HG03565 (cell line): ENCODE results near the gene PCDHGB6.
"Not testable (repeated sequence)": the region's sequence is repeated elsewhere in the genome, so short reads cannot be mapped to it uniquely, and the experiment has no call there.

Experiments
- ATAC-seq: cut with Tn5 transposase; IDR thresholded peaks from one replicate; pipeline ENCODE4 v1.9.1; 2021; ENCODE audit warnings: mild to moderate bottlenecking, moderate library complexity; ENCODE audit not compliant: unreplicated experiment

The PCDHGB6 gene

GRCh38 chr5:141407790-141408505, at the start of gene PCDHGB6:
TSS of gene PCDHGB6 (plus strand) at chr5:141408021. CDS start at chr5:141408203, 182 bp downstream.
- not testable (repeated sequence) for ATAC-seq

GRCh38 chr5:141359790-141360426, 47.9 kb upstream of the PCDHGB6 start, which contains the start of gene PCDHGB2:
TSS of gene PCDHGB2 (plus strand) at chr5:141359994. CDS start at chr5:141360136, 142 bp downstream.
- peak; percentile 78 for ATAC-seq

GRCh38 chr5:141360685-141361084, 47.1 kb upstream of the PCDHGB6 start:
- ATAC-seq, result no peak

- no peak for ATAC-seq
These were observed 45.1 kb upstream of the PCDHGB6 start for GRCh38 chr5:141362719-141363118.

- no peak for ATAC-seq
These were observed 43.7 kb upstream of the PCDHGB6 start, which contains the start of gene PCDHGA5 for GRCh38 chr5:141363952-141364660. TSS of gene PCDHGA5 (plus strand) at chr5:141364162. CDS start at chr5:141364331, 169 bp downstream.

GRCh38 chr5:141366016-141366896, 41.6 kb upstream of the PCDHGB6 start:
- no peak for ATAC-seq

- peak; percentile 98 for ATAC-seq
These were observed 37.6 kb upstream of the PCDHGB6 start, which contains the start of gene PCDHGB3 for GRCh38 chr5:141369994-141370848. TSS of gene PCDHGB3 (plus strand) at chr5:141370242. CDS start at chr5:141370395, 153 bp downstream.

- ATAC-seq, result no peak
These were observed 36.0 kb upstream of the PCDHGB6 start for GRCh38 chr5:141371572-141372475.

GRCh38 chr5:141373673-141374317, 34.0 kb upstream of the PCDHGB6 start, which contains the start of gene PCDHGA6:
TSS of gene PCDHGA6 (plus strand) at chr5:141373891. CDS start at chr5:141374084, 193 bp downstream.
- no peak for ATAC-seq

- ATAC-seq, result no peak
These were observed 33.2 kb upstream of the PCDHGB6 start for GRCh38 chr5:141374627-141375026.

GRCh38 chr5:141375444-141376155, 32.2 kb upstream of the PCDHGB6 start:
- ATAC-seq, result not testable (repeated sequence)

GRCh38 chr5:141382469-141383294, 25.1 kb upstream of the PCDHGB6 start, which contains the start of gene PCDHGA7:
TSS of gene PCDHGA7 (plus strand) at chr5:141382742. CDS start at chr5:141382900, 158 bp downstream.
- no peak for ATAC-seq

GRCh38 chr5:141383345-141383744, 24.5 kb upstream of the PCDHGB6 start:
- ATAC-seq, result no peak

- no peak for ATAC-seq
These were observed 23.2 kb upstream of the PCDHGB6 start for GRCh38 chr5:141384471-141385267.

- not testable (repeated sequence) for ATAC-seq
These were observed 20.1 kb upstream of the PCDHGB6 start, which contains the start of gene PCDHGB4 for GRCh38 chr5:141387557-141388311. TSS of gene PCDHGB4 (plus strand) at chr5:141387698. CDS start at chr5:141387885, 187 bp downstream.
